GM23338 (cell line): Measurements from ENCODE around the gene PVRIG. TPM values are rescaled to one million over a fixed set of nuclear protein-coding genes. Genes with fewer than 3 reads are reported as not detected.
"Not testable (repeated sequence)": the region's sequence is repeated elsewhere in the genome, so short reads cannot be mapped to it uniquely, and the experiment has no call there.

Source experiments
- ATAC-seq: fragments of 200-7000 bp; cut with Tn5 transposase; 3 replicates; pipeline ENCODE4 v1.9.1; 2020
- DNase-seq: peaks from one replicate; pipeline ENCODE4 v3.0.0-alpha.2; 2015; ENCODE audit warnings: low spot score
- H2AFZ ChIP-seq: fragments of 200-600 bp; sonication (generic); 2 replicates; pipeline ENCODE4 v1.8.0; 2016; ENCODE audit warnings: antibody characterized with exemption, mild to moderate bottlenecking, moderate library complexity
- H3F3A ChIP-seq: fragments of 200-600 bp; sonication (generic); replicated peaks from 2 replicates; pipeline ENCODE4 v1.8.0; 2017; ENCODE audit warnings: antibody characterized with exemption, mixed run types, low read depth
- H3K27ac ChIP-seq: fragments of 200-600 bp; sonication (generic); 2 replicates; pipeline ENCODE4 v1.6.1; 2016; ENCODE audit warnings: low read depth
- H3K27me3 ChIP-seq: fragments of 200-600 bp; sonication (generic); 2 replicates; pipeline ENCODE4 v1.8.0; 2016; ENCODE audit warnings: mild to moderate bottlenecking, mixed run types, moderate library complexity; ENCODE audit not compliant: insufficient read depth
- H3K36me3 ChIP-seq: fragments of 200-600 bp; sonication (generic); 2 replicates; pipeline ENCODE4 v1.8.0; 2016; ENCODE audit warnings: mild to moderate bottlenecking; ENCODE audit not compliant: insufficient read depth
- H3K4me1 ChIP-seq: fragments of 200-600 bp; sonication (generic); 2 replicates; pipeline ENCODE4 v1.8.0; 2016; ENCODE audit warnings: mild to moderate bottlenecking, moderate library complexity; ENCODE audit not compliant: insufficient read depth
- H3K4me2 ChIP-seq: fragments of 200-600 bp; sonication (generic); 2 replicates; pipeline ENCODE4 v1.7.1; 2017; ENCODE audit warnings: mixed run types
- H3K4me3 ChIP-seq: fragments of 200-600 bp; sonication (generic); 2 replicates; pipeline ENCODE4 v1.6.1; 2016; ENCODE audit warnings: mixed run types
- H3K79me2 ChIP-seq: fragments of 200-600 bp; sonication (generic); replicated peaks from 2 replicates; pipeline ENCODE4 v1.8.0; 2017; ENCODE audit warnings: mild to moderate bottlenecking; ENCODE audit not compliant: insufficient read depth
- H3K9me2 ChIP-seq: fragments of 200-600 bp; sonication (generic); 2 replicates; pipeline ENCODE4 v1.8.0; 2017; ENCODE audit not compliant: insufficient read depth
- H4K20me1 ChIP-seq: fragments of 200-600 bp; sonication (generic); replicated peaks from 2 replicates; pipeline ENCODE4 v1.8.0; 2017; ENCODE audit warnings: mild to moderate bottlenecking; ENCODE audit not compliant: insufficient read depth
- H3K27ac Mint-ChIP-seq: 2 replicates; pipeline ENCODE4 v1.8.0; 2020; ENCODE audit warnings: inconsistent platforms, mild to moderate bottlenecking, moderate library complexity, mixed read lengths
- H3K27me3 Mint-ChIP-seq: 3 replicates; pipeline ENCODE4 v1.8.0; 2022; ENCODE audit warnings: low read depth, mild to moderate bottlenecking, moderate library complexity, mixed read lengths, inconsistent platforms; ENCODE audit not compliant: insufficient read depth, poor library complexity
- H3K36me3 Mint-ChIP-seq: 3 replicates; pipeline ENCODE4 v1.8.0; 2021; ENCODE audit warnings: low read depth, mild to moderate bottlenecking, inconsistent platforms, moderate library complexity, mixed read lengths
- H3K4me1 Mint-ChIP-seq: 3 replicates; pipeline ENCODE4 v1.8.0; 2020; ENCODE audit warnings: mild to moderate bottlenecking, inconsistent platforms, mixed read lengths
- H3K4me3 Mint-ChIP-seq: 3 replicates; pipeline ENCODE4 v1.8.0; 2021; ENCODE audit warnings: moderate library complexity, mild to moderate bottlenecking, inconsistent platforms, mixed read lengths
- H3K9me3 Mint-ChIP-seq: 3 replicates; pipeline ENCODE4 v1.8.0; 2020; ENCODE audit warnings: moderate library complexity, mild to moderate bottlenecking, inconsistent platforms, mixed read lengths
- POLR2AphosphoS5 ChIP-seq: IDR thresholded peaks from 2 replicates; pipeline ENCODE4 v1.6.1; 2016; ENCODE audit warnings: antibody characterized with exemption, low read depth
- ZNF331 ChIP-seq: fragments of 250-450 bp; sonication (Bioruptor Pico); IDR thresholded peaks from 2 replicates; pipeline ENCODE4 v1.5.0; 2020; ENCODE audit warnings: low read depth, mild to moderate bottlenecking, moderate library complexity
- polyA plus RNA-seq: library from polyadenylated mRNA; unstranded; fragments of >200 nt; fragmentation: Nextera tagmentation; extraction: Ambion mirVana; gene quantifications from 2 replicates; pipeline ENCODE4 v1.2.1, GENCODE V29; 2016
- total RNA-seq: library from RNA; depleted of rRNA; stranded (reverse); fragments of >200 nt; shearing (Covaris generic); gene quantifications from 2 replicates; pipeline ENCODE4 v1.2.3, GENCODE V29; 2014

Gene PVRIG
- total and polyA plus RNA-seq, 2 experiments from 2014 or later, result 1.1 TPM; not detected in 1

GRCh38 chr7:100177045-100178001, 42.4 kb upstream of the PVRIG start, which contains the start of the genes GPC2 and STAG3:
TSS of gene GPC2 (minus strand) at chr7:100177381. CDS start at chr7:100177199, 182 bp downstream.
TSS of gene STAG3 (plus strand) at chr7:100177918. CDS start at chr7:100180557, 2,639 bp downstream.
- peaks cover 33% of the 10 kb centered on the region for H3K27me3 Mint-ChIP-seq
- Histone ChIP-seq H3K79me2 (peaks cover 12% of the 10 kb centered on the region), H3K4me2 (peak within 1 kb of the TSS; percentile 98), H2AFZ (peak within 1 kb of the TSS; percentile 96; the same call in 1 of the 2 replicates), H3K4me3 (peak within 1 kb of the TSS; percentile 87), H3K27ac (peak within 1 kb of the TSS; percentile 75; the same call in 1 of the 2 replicates), H3K27me3 (peaks cover 18% of the 10 kb centered on the region), H3F3A (no peaks in the 10 kb centered on the region; the same call in 1 of the 2 replicates), H4K20me1 (peaks cover 7% of the 10 kb centered on the region; the same call in 1 of the 2 replicates), H3K9me2 (no peaks in the 10 kb centered on the region; the same call in 1 of the 2 replicates), H3K36me3 (peaks cover 4% of the 10 kb centered on the region; the same call in 1 of the 2 replicates), H3K4me1 (peaks cover 16% of the 10 kb centered on the region)
- peaks cover 31% of the 10 kb centered on the region for H3K4me1 Mint-ChIP-seq
- peak; percentile 88 for ATAC-seq
- peak within 1 kb of the TSS; percentile 92 for H3K4me3 Mint-ChIP-seq
- no peaks in the 10 kb centered on the region; the same call in 2 of the 3 replicates for H3K9me3 Mint-ChIP-seq
- peak; percentile 99 for DNase-seq
- TF ChIP-seq ZNF331 (CRISPR knock-in tag), result no peak
- peak; percentile 76 for TF ChIP-seq POLR2AphosphoS5
- peaks cover 24% of the 10 kb centered on the region for H3K36me3 Mint-ChIP-seq
- H3K27ac Mint-ChIP-seq, result peak within 1 kb of the TSS; percentile 89; the same call in 1 of the 2 replicates

GRCh38 chr7:100180084-100180483, 39.7 kb upstream of the PVRIG start:
- not testable (repeated sequence) for H3K27ac ChIP-seq, ATAC-seq

GRCh38 chr7:100182616-100183015, 37.1 kb upstream of the PVRIG start:
- not testable (repeated sequence) for H3K9me3 Mint-ChIP-seq

More at GRCh38 chr7:100180084-100180483, 39.7 kb upstream of the PVRIG start:
- not testable (repeated sequence) for H3K36me3 ChIP-seq, H3K9me3 Mint-ChIP-seq, DNase-seq, H3K36me3 Mint-ChIP-seq, H2AFZ ChIP-seq, H3F3A ChIP-seq, H4K20me1 ChIP-seq, H3K4me3 Mint-ChIP-seq, H3K27ac Mint-ChIP-seq, H3K4me2 ChIP-seq, H3K9me2 ChIP-seq, H3K4me3 ChIP-seq
- Histone ChIP-seq H3K4me1 (peaks cover 18% of the 10 kb centered on the region), H3K27me3 (peaks cover 18% of the 10 kb centered on the region), H3K79me2 (peaks cover 12% of the 10 kb centered on the region)
- Mint-ChIP-seq H3K27me3 (peaks cover 31% of the 10 kb centered on the region), H3K4me1 (peaks cover 27% of the 10 kb centered on the region)

GRCh38 chr7:100183090-100183489, 36.7 kb upstream of the PVRIG start:
- H4K20me1 ChIP-seq, H3K79me2 ChIP-seq, H3K9me3 Mint-ChIP-seq, H3K9me2 ChIP-seq, H3K4me3 ChIP-seq, H3K27ac Mint-ChIP-seq, H3K36me3 ChIP-seq, H3K36me3 Mint-ChIP-seq, ATAC-seq, H3K27ac ChIP-seq, H3K4me2 ChIP-seq, H3K4me3 Mint-ChIP-seq, DNase-seq, H3F3A ChIP-seq, H2AFZ ChIP-seq: not testable (repeated sequence)
- peaks cover 13% of the 10 kb centered on the region for H3K4me1 Mint-ChIP-seq
- Histone ChIP-seq H3K4me1 (peaks cover 13% of the 10 kb centered on the region), H3K27me3 (peaks cover 14% of the 10 kb centered on the region)
- peaks cover 18% of the 10 kb centered on the region for H3K27me3 Mint-ChIP-seq

More at GRCh38 chr7:100182616-100183015, 37.1 kb upstream of the PVRIG start:
- not testable (repeated sequence) for H4K20me1 ChIP-seq, H3K4me3 Mint-ChIP-seq, H3K4me3 ChIP-seq, H3K9me2 ChIP-seq, ATAC-seq, H3F3A ChIP-seq, DNase-seq, H2AFZ ChIP-seq, H3K36me3 ChIP-seq, H3K79me2 ChIP-seq, H3K4me2 ChIP-seq, H3K36me3 Mint-ChIP-seq, H3K27ac Mint-ChIP-seq
- Mint-ChIP-seq H3K4me1 (peaks cover 13% of the 10 kb centered on the region), H3K27me3 (peaks cover 23% of the 10 kb centered on the region)
- H3K27ac ChIP-seq, result peak overlapping the region; percentile 17; the same call in 1 of the 2 replicates
- H3K4me1 ChIP-seq, result peaks cover 13% of the 10 kb centered on the region
- H3K27me3 ChIP-seq, result peaks cover 18% of the 10 kb centered on the region
